ENCODE measurements around the gene RNASEH2A. TPM values are rescaled to one million over a fixed set of nuclear protein-coding genes. Genes with fewer than 3 reads are reported as not detected.
A peak's percentile ranks its signal among the peaks of the same experiment; 100 is the strongest.

Gene RNASEH2A
- total and polyA plus RNA-seq, 2 donors (not counting 1 experiment from before 2014, with no cell fraction given) = 14.5 to 18.9 TPM

DNA sequence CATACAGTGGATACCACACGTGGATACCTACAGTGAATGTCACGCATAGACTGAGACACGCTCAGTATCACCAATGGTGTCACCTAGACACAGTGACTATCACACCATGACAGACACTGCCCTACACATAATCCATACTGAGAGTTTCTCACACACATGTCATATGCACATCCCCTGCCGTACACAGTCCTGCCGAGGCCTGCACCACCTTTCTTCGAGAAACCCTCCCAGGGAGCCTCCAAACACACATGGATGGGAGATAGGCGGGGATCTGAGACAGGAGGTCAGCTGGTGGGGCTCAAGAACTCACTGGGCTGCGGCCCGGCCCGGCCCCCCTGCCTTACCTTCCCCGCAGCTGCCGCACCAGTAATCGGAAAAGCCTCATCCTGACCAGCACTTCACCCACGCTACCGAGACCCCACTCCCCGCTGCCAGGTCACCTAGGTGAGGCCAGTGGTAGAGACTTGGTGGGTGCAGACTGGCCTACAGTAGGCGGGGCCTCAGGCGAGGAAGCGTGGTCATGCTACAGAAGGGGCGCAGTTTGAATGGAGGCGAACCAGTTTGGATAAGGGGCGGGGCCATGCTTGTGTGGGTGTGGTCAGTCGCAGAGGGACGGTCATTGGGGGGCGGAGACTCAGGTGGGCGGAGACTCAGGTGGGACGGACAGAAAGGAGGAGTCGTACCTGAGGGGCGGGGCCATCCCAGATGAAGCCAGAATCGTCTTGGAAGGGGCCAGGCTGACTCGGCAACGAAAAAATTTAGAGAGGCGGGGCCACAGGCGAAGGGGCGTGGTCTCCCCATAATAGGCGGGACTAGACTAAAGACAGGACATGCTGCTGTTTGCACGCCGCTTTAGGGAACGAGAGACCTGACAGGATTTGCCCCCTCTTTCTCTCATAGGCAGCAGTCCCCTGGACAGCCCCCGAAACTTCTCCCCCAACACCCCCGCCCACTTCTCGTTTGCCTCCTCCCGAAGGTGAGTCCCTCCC, 34.0 kb downstream of the RNASEH2A start:
- H3K27me3 Mint-ChIP-seq = peaks cover 66% of the 10 kb centered on the region
- ATAC-seq (ENCODE audit: low read depth) = peak; percentile 22
- DNase-seq = peak; percentile 57
- peak overlapping the region; percentile 69 for H3K4me2 ChIP-seq (replicated peaks; ENCODE audit: low read depth, low read length, poor library complexity, severe bottlenecking)
- peak overlapping the region; percentile 15 for H3K9ac ChIP-seq (ENCODE audit: low read length)
- no peak for TF ChIP-seq EZH2 (IDR thresholded peaks at IDR 0.05; ENCODE audit: borderline replicate concordance, insufficient read depth, low read depth, low read length, poor library complexity, severe bottlenecking)
- TF ChIP-seq, protein P1, sequence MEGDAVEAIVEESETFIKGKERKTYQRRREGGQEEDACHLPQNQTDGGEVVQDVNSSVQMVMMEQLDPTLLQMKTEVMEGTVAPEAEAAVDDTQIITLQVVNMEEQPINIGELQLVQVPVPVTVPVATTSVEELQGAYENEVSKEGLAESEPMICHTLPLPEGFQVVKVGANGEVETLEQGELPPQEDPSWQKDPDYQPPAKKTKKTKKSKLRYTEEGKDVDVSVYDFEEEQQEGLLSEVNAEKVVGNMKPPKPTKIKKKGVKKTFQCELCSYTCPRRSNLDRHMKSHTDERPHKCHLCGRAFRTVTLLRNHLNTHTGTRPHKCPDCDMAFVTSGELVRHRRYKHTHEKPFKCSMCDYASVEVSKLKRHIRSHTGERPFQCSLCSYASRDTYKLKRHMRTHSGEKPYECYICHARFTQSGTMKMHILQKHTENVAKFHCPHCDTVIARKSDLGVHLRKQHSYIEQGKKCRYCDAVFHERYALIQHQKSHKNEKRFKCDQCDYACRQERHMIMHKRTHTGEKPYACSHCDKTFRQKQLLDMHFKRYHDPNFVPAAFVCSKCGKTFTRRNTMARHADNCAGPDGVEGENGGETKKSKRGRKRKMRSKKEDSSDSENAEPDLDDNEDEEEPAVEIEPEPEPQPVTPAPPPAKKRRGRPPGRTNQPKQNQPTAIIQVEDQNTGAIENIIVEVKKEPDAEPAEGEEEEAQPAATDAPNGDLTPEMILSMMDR (IDR thresholded peaks at IDR 0.05) = no peak
- H3K4me3 ChIP-seq (ENCODE audit: control extremely low read depth in 1 of 5, extremely low read depth in 1 of 5, insufficient read depth in 1 of 5, low read depth in 2 of 5, low read length in 4 of 5) = peak overlapping the region in 1 of 5 experiments; percentile 29
- CTCF ChIA-PET = interaction anchor here (0.6 kb wide), 1 partner anchor 102 kb away, joined by 3 read pairs; no protein-coding TSS in a partner anchor
- peaks cover 6 to 91% (median 50%) of the 10 kb centered on the region in 4 experiments for H3K27me3 ChIP-seq (replicated peaks in 1 of 4; ENCODE audit: control extremely low read depth in 1 of 4, control insufficient read depth in 3 of 4, insufficient read depth in 4 of 4, low read length in 3 of 4)
- peak overlapping the region; percentile 9 for H2AFZ ChIP-seq (ENCODE audit: insufficient read depth, low read depth, low read length, poor library complexity, severe bottlenecking)
- H3K4me1 ChIP-seq (ENCODE audit: control insufficient read depth in 2 of 2, insufficient read depth in 2 of 2, low read length in 2 of 2) = peaks cover 29 to 41% of the 10 kb centered on the region in 2 donors
- H3K79me2 ChIP-seq (ENCODE audit: control insufficient read depth, insufficient read depth, low read length) = no peaks in the 10 kb centered on the region
- WGBS (ENCODE audit: insufficient coverage) = 33% methylated on average over 43 of the region's 43 CpGs
- H3K4me1 Mint-ChIP-seq = peaks cover 39% of the 10 kb centered on the region
- POLR2A ChIA-PET = interaction anchor here (0.6 to 0.7 kb wide), 2 partner anchors 22 to 160 kb away, joined by 3 to 4 read pairs; no protein-coding TSS in a partner anchor
- intact Hi-C loops (cut with micrococcal nuclease) = no loop called here
- H3K27ac ChIP-seq (ENCODE audit: low read length in 2 of 2) = no peak overlapping the region
- peaks cover 0 to 31% (median under 1%) of the 10 kb centered on the region in 3 donors for H3K9me3 ChIP-seq (ENCODE audit: control extremely low read depth in 1 of 3, control insufficient read depth in 2 of 3, insufficient read depth in 1 of 3, low read length in 2 of 3)
- no peaks in the 10 kb centered on the region for H3K9me3 Mint-ChIP-seq (ENCODE audit: insufficient read depth)
- H3K27ac Mint-ChIP-seq = no peak overlapping the region
- no peaks in the 10 kb centered on the region for H3K36me3 ChIP-seq (replicated peaks in 1 of 2; ENCODE audit: control extremely low read depth in 1 of 2, control insufficient read depth in 1 of 2, extremely low read depth in 1 of 2, insufficient read depth in 2 of 2, low read length in 1 of 2)
- no peaks in the 10 kb centered on the region for H4K20me1 ChIP-seq (ENCODE audit: control insufficient read depth, insufficient read depth, low read length, poor library complexity, severe bottlenecking)
- H3K4me3 Mint-ChIP-seq = no peak overlapping the region
